ENCODE data around the gene ZBTB7B.

The ZBTB7B gene

DNA sequence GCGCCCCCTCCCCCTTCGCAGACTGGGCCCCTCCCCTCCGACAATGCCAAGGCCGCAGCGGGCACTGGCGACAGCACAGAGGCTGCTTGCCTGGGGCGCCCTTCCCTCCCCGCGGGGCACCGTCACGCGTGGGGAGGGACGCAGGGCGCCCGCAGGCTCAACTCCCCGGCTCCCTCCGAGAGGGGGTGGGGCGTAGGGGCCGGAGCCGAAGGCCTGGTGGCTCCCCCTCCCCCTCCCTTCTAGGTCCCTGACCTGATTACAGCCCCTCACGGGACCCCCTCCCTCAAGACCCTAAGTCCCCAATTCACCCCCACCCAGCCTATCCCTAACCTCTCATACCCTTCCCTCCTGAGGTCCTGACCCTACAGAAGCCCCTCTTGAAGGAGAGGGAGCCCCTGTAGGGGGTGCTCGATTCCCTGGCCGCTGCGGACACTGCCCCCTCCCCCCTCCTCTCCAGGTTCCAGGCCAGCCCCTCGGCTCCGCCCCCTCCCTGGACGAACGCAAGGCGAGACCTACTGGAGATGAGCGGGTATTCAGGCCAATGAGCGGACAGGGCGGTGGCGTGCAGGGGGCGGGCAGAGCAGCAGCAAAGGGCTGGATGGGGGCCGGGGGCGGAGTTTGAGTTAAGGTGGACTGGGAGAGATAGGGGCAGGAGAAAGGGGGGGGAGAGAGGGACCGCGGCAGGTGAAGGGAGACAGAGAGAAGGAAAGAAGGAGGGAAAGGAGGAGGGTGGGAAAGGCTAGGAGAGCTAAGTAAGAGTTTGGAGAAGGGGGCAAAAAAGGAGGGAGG, 733 bp upstream of the ZBTB7B start (continued):
- no peak for TF ChIP-seq ZNF621 (tag by site-specific recombination; IDR thresholded peaks at IDR 0.05)
- TF ChIP-seq, protein P1, sequence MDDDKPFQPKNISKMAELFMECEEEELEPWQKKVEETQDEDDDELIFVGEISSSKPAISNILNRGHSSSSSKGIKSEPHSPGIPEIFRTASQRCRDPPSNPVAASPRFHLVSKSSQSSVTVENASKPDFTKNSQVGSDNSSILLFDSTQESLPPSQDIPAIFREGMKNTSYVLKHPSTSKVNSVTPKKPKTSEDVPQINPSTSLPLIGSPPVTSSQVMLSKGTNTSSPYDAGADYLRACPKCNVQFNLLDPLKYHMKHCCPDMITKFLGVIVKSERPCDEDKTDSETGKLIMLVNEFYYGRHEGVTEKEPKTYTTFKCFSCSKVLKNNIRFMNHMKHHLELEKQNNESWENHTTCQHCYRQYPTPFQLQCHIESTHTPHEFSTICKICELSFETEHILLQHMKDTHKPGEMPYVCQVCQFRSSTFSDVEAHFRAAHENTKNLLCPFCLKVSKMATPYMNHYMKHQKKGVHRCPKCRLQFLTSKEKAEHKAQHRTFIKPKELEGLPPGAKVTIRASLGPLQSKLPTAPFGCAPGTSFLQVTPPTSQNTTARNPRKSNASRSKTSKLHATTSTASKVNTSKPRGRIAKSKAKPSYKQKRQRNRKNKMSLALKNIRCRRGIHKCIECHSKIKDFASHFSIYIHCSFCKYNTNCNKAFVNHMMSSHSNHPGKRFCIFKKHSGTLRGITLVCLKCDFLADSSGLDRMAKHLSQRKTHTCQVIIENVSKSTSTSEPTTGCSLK (tag by site-specific recombination; IDR thresholded peaks at IDR 0.05): no peak
- TF ChIP-seq ZFP69B (tag by site-specific recombination; IDR thresholded peaks at IDR 0.05): peak; percentile 70
- TF ChIP-seq ZNF777 (tag by site-specific recombination; IDR thresholded peaks at IDR 0.05; ENCODE audit: borderline replicate concordance): no peak; the same call in 1 of the 2 replicates
- TF ChIP-seq KLF9 (tag by site-specific recombination; IDR thresholded peaks at IDR 0.05; ENCODE audit: low read depth): peak; percentile 82
- TF ChIP-seq GLIS1 (tag by site-specific recombination; IDR thresholded peaks at IDR 0.05): peak; percentile 69
- peak; percentile 96 for TF ChIP-seq GLIS2 (tag by site-specific recombination; IDR thresholded peaks at IDR 0.05)
- peak; percentile 98 for TF ChIP-seq ZNF366 (tag by site-specific recombination; conservative IDR thresholded peaks at IDR 0.05)
- TF ChIP-seq, protein P2, sequence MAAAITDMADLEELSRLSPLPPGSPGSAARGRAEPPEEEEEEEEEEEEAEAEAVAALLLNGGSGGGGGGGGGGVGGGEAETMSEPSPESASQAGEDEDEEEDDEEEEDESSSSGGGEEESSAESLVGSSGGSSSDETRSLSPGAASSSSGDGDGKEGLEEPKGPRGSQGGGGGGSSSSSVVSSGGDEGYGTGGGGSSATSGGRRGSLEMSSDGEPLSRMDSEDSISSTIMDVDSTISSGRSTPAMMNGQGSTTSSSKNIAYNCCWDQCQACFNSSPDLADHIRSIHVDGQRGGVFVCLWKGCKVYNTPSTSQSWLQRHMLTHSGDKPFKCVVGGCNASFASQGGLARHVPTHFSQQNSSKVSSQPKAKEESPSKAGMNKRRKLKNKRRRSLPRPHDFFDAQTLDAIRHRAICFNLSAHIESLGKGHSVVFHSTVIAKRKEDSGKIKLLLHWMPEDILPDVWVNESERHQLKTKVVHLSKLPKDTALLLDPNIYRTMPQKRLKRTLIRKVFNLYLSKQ (tag by site-specific recombination; IDR thresholded peaks at IDR 0.05; ENCODE audit: borderline replicate concordance): no peak; the same call in 1 of the 2 replicates
- peak; percentile 98 for TF ChIP-seq SP3 (tag by site-specific recombination; IDR thresholded peaks at IDR 0.05)
- TF ChIP-seq SP7 (tag by site-specific recombination; IDR thresholded peaks at IDR 0.05): peak; percentile 71; the same call in 1 of the 2 replicates
- TF ChIP-seq PRDM10 (tag by site-specific recombination; IDR thresholded peaks at IDR 0.05): peak; percentile 79
- TF ChIP-seq, protein P3, sequence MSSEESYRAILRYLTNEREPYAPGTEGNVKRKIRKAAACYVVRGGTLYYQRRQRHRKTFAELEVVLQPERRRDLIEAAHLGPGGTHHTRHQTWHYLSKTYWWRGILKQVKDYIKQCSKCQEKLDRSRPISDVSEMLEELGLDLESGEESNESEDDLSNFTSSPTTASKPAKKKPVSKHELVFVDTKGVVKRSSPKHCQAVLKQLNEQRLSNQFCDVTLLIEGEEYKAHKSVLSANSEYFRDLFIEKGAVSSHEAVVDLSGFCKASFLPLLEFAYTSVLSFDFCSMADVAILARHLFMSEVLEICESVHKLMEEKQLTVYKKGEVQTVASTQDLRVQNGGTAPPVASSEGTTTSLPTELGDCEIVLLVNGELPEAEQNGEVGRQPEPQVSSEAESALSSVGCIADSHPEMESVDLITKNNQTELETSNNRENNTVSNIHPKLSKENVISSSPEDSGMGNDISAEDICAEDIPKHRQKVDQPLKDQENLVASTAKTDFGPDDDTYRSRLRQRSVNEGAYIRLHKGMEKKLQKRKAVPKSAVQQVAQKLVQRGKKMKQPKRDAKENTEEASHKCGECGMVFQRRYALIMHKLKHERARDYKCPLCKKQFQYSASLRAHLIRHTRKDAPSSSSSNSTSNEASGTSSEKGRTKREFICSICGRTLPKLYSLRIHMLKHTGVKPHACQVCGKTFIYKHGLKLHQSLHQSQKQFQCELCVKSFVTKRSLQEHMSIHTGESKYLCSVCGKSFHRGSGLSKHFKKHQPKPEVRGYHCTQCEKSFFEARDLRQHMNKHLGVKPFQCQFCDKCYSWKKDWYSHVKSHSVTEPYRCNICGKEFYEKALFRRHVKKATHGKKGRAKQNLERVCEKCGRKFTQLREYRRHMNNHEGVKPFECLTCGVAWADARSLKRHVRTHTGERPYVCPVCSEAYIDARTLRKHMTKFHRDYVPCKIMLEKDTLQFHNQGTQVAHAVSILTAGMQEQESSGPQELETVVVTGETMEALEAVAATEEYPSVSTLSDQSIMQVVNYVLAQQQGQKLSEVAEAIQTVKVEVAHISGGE (tag by site-specific recombination; conservative IDR thresholded peaks at IDR 0.05; ENCODE audit: low read depth): peak; percentile 26
- no peak for TF ChIP-seq ZNF157 (tag by site-specific recombination; IDR thresholded peaks at IDR 0.05)
- peak; percentile 73; the same call in 1 of the 2 replicates for TF ChIP-seq ZNF10 (tag by site-specific recombination; IDR thresholded peaks at IDR 0.05)
- no peak for TF ChIP-seq GLI4 (tag by site-specific recombination; IDR thresholded peaks at IDR 0.05)
- TF ChIP-seq YY1 (tag by site-specific recombination; IDR thresholded peaks at IDR 0.05): no peak
- no peak for TF ChIP-seq OSR2 (tag by site-specific recombination; IDR thresholded peaks at IDR 0.05)
- TF ChIP-seq ZNF404 (tag by site-specific recombination; IDR thresholded peaks at IDR 0.05): no peak
- TF ChIP-seq ZNF624 (tag by site-specific recombination; IDR thresholded peaks at IDR 0.05): no peak
- no peak for TF ChIP-seq ZNF239 (tag by site-specific recombination; IDR thresholded peaks at IDR 0.05)
- no peak for TF ChIP-seq ZNF2 (tag by site-specific recombination; IDR thresholded peaks at IDR 0.05)
- TF ChIP-seq PRDM6 (tag by site-specific recombination; IDR thresholded peaks at IDR 0.05): no peak
- TF ChIP-seq ZNF184 (tag by site-specific recombination; IDR thresholded peaks at IDR 0.05): no peak

Data from HEK293 (cell line).